MCF 10A (cell line): Measurements from ENCODE around the gene CLEC12A. TPM values are rescaled to one million over a fixed set of nuclear protein-coding genes. Genes with fewer than 3 reads are reported as not detected.

Experiments used
- BruUV-seq: library from RNA; stranded (reverse); fragments of 400-500 nt; replicated peaks from 2 replicates; lab custom pipeline; 2021; lab: Mats Ljungman, UMichigan
- CTCF ChIA-PET: fragments of 300-600 bp; sonication (Branson Sonifier 250); formaldehyde crosslinking; extraction: SDS; loops from one replicate; lab custom pipeline; 2021; ENCODE audit warnings: antibody characterized with exemption, inconsistent platforms; lab: Yijun Ruan, JAX
- POLR2A ChIA-PET: fragments of 300-600, 350-650 bp; sonication (Branson Sonifier 250); formaldehyde crosslinking; extraction: SDS; loops from one replicate; lab custom pipeline; 2020; ENCODE audit warnings: antibody characterized with exemption, inconsistent platforms; lab: Yijun Ruan, JAX
- DNase-seq: peaks from one replicate; pipeline ENCODE4 v3.0.0-alpha.2; 2018; ENCODE audit not compliant: unreplicated experiment
- H3K27ac Mint-ChIP-seq: one replicate; pipeline ENCODE4 v1.8.0; 2022; ENCODE audit warnings: mild to moderate bottlenecking, low read depth, mixed read lengths; ENCODE audit not compliant: unreplicated experiment
- H3K27me3 Mint-ChIP-seq: one replicate; pipeline ENCODE4 v1.8.0; 2022; ENCODE audit warnings: mixed read lengths; ENCODE audit not compliant: insufficient read depth, unreplicated experiment
- H3K36me3 Mint-ChIP-seq: one replicate; pipeline ENCODE4 v1.8.0; 2022; ENCODE audit warnings: mild to moderate bottlenecking, moderate library complexity, mixed read lengths; ENCODE audit not compliant: insufficient read depth, unreplicated experiment
- H3K4me1 Mint-ChIP-seq: one replicate; pipeline ENCODE4 v1.8.0; 2022; ENCODE audit warnings: mixed read lengths; ENCODE audit not compliant: insufficient read depth, unreplicated experiment
- H3K4me3 Mint-ChIP-seq: one replicate; pipeline ENCODE4 v1.8.0; 2022; ENCODE audit warnings: mild to moderate bottlenecking, moderate library complexity, mixed read lengths; ENCODE audit not compliant: unreplicated experiment
- H3K9me3 Mint-ChIP-seq: one replicate; pipeline ENCODE4 v1.8.0; 2022; ENCODE audit warnings: mixed read lengths; ENCODE audit not compliant: unreplicated experiment
- intact Hi-C: fragments of 100-400 bp; cut with micrococcal nuclease; formaldehyde crosslinking; loops from 2 replicates; pipeline ENCODE4 v1.14.1; 2022
- total RNA-seq: library from RNA; stranded (reverse); gene quantifications from 2 replicates; pipeline ENCODE4 v1.2.3, GENCODE V29; 2022
- TF ChIP-seq, protein P1 (sequence below): fragments of 200-600 bp; IDR thresholded peaks from one replicate; pipeline ENCODE4 v1.8.0; 2022; ENCODE audit warnings: antibody characterized with exemption, mild to moderate bottlenecking; ENCODE audit not compliant: unreplicated experiment

CLEC12A gene
- total RNA-seq, 1 experiment from 2014 or later, result not detected

DNA sequence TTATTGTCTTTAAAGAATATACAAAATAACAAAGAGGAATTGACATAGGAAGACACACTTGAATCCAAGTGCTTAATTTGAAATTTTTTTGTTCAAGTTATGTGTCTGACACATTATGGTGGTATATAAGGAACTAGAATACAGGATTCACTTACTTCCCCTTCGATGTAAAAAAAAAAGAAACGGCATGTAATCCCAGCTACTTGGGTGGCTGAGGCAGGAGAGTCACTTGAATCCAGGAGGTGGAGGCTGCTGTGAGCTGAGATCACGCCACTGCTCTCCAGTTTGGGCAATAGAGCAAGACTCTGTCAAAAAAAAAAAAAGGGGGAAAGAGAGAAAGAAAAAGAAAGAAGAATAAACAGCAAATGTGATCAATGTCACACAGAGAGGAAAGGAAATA lies 8.9 kb downstream of the CLEC12A start:
- Mint-ChIP-seq H3K4me1 (no peaks in the 10 kb centered on the region), H3K4me3 (no peak overlapping the region), H3K9me3 (peaks cover 4% of the 10 kb centered on the region), H3K27me3 (no peaks in the 10 kb centered on the region), H3K27ac (no peak overlapping the region), H3K36me3 (no peaks in the 10 kb centered on the region)
- TF ChIP-seq, protein P1, sequence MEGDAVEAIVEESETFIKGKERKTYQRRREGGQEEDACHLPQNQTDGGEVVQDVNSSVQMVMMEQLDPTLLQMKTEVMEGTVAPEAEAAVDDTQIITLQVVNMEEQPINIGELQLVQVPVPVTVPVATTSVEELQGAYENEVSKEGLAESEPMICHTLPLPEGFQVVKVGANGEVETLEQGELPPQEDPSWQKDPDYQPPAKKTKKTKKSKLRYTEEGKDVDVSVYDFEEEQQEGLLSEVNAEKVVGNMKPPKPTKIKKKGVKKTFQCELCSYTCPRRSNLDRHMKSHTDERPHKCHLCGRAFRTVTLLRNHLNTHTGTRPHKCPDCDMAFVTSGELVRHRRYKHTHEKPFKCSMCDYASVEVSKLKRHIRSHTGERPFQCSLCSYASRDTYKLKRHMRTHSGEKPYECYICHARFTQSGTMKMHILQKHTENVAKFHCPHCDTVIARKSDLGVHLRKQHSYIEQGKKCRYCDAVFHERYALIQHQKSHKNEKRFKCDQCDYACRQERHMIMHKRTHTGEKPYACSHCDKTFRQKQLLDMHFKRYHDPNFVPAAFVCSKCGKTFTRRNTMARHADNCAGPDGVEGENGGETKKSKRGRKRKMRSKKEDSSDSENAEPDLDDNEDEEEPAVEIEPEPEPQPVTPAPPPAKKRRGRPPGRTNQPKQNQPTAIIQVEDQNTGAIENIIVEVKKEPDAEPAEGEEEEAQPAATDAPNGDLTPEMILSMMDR, result no peak
- ChIA-PET CTCF (interaction anchor here (0.6 kb wide), 1 partner anchor 121 kb away, joined by 3 read pairs; no protein-coding TSS in a partner anchor), POLR2A (no interaction called here)
- intact Hi-C loops, result no loop called here
- no TSS peak for BruUV-seq
- no peak for DNase-seq

DNA sequence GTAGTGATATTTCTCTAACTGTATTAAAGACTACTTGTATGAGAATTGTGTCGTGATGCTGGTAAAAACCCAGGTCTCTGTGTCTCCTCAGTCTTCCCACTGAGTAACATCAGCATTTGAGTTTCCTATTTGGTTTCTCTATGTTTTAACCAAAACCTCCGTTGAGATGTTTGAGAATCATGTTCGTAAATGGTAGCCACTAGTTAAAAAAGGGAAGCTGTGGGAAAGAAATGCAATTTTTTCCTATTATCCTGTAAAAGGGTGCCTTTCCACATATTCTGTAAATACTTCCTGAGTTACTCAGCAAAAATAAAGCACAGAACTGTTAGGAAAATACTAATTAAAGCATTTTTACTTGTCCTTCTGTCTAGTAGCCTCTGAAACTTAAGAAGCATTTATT lies 20.7 kb downstream of the CLEC12A start:
- intact Hi-C loops, result no loop called here
- Mint-ChIP-seq H3K9me3 (no peaks in the 10 kb centered on the region), H3K27ac (no peak overlapping the region), H3K4me1 (no peaks in the 10 kb centered on the region), H3K27me3 (peaks cover 36% of the 10 kb centered on the region), H3K36me3 (no peaks in the 10 kb centered on the region), H3K4me3 (no peak overlapping the region)
- no TSS peak for BruUV-seq
- ChIA-PET POLR2A (no interaction called here), CTCF (interaction anchor here (1.3 kb wide), 1 partner anchor 18 kb away, joined by 6 read pairs; the partner anchor contains the start of gene CLEC12B)
- no peak for DNase-seq
- TF ChIP-seq, protein P1, result no peak

DNA sequence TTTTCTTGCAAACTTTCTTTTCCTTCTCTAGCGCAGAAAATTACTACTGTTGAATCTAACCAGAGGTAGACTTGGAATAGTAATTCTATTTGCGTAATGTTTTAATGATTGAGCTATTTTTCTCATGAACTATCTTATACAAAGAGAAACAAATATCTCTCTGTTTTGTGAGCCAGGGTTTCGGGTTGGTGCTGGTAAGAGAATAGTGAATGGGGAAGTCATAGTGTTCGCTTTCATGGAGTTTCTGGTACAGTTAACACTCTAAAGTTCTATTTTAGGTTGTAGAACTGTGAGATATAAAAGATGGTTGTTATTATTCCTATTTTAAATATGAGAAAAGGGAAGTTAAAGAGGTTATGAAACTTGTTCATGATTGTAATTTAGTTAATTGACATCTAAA lies 21.1 kb downstream of the CLEC12A start:
- ChIA-PET POLR2A (no interaction called here), CTCF (no interaction called here)
- no peaks in the 10 kb centered on the region for H3K4me1 Mint-ChIP-seq
- no peak overlapping the region for H3K4me3 Mint-ChIP-seq
- TF ChIP-seq, protein P1, result no peak
- no peak overlapping the region for H3K27ac Mint-ChIP-seq
- BruUV-seq, result no TSS peak
- H3K36me3 Mint-ChIP-seq, result no peaks in the 10 kb centered on the region
- peaks cover 36% of the 10 kb centered on the region for H3K27me3 Mint-ChIP-seq
- no peak for DNase-seq
- H3K9me3 Mint-ChIP-seq, result no peaks in the 10 kb centered on the region
- intact Hi-C loops, result no loop called here

DNA sequence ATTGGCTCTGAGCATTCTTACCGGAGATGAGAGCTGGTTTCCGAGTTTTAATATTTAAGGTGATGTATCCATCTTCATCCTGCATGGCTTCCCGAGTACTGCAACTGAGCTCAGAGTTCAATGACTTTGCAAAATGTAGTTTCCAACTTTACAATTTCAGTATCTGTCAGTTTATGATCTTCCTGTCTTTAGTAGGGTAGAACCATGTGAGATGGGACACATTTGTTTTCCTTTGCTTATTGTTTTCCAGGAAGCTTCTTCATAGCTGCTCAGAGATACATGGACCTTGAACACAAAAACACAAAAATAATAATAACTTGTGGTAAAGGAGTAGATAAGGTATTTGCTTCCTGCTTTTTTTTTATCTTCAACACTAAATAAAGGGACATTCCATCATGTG lies 27.8 kb downstream of the CLEC12A start, which contains the start of gene CLEC1B:
Gene CLEC1B (minus strand): TSS at position 106 of the 400 bp plus-strand sequence. CDS start 21 bp downstream, at position 85.
- peaks cover 12% of the 10 kb centered on the region for H3K27me3 Mint-ChIP-seq
- ChIA-PET POLR2A (interaction anchor here (0.5 to 1.2 kb wide), 3 partner anchors 9 to 247 kb away, joined by 3 to 4 read pairs (median 3); no protein-coding TSS in a partner anchor), CTCF (interaction anchor here (0.7 to 6.6 kb wide), 3 partner anchors 12 to 185 kb away, joined by 3 to 51 read pairs (median 4); partner anchors contain the start of gene CLEC12B)
- H3K9me3 Mint-ChIP-seq, result no peaks in the 10 kb centered on the region
- no TSS peak for BruUV-seq
- DNase-seq, result no peak
- H3K27ac Mint-ChIP-seq, result no peak within 1 kb of the TSS
- H3K4me1 Mint-ChIP-seq, result no peaks in the 10 kb centered on the region
- H3K4me3 Mint-ChIP-seq, result no peak within 1 kb of the TSS
- H3K36me3 Mint-ChIP-seq, result no peaks in the 10 kb centered on the region
- TF ChIP-seq, protein P1, result no peak
- intact Hi-C loops, result no loop called here
